A549 (cell line): ENCODE measurements around the gene MYOZ1. TPM values are rescaled to one million over a fixed set of nuclear protein-coding genes. Genes with fewer than 3 reads are reported as not detected.

ENCODE experiments used
- ATAC-seq, 2 experiments: fragments of 200-7000 bp in 1 of 2; fragments of >200 bp in 1 of 2; cut with Nextera tagmentation in 1 of 2; cut with Tn5 transposase in 1 of 2; 3 replicates each; pipeline versions ENCODE4 v1.8.0 to v1.9.1; 2018 to 2020; ENCODE audit warnings: mild to moderate bottlenecking in 1 of 2, moderate library complexity in 1 of 2
- CTCF ChIA-PET: fragments of 300-600 bp; sonication (Branson Sonifier 250); formaldehyde crosslinking; extraction: SDS; loops from one replicate; lab custom pipeline; 2021; ENCODE audit warnings: antibody characterized with exemption, inconsistent platforms; lab: Yijun Ruan, JAX
- POLR2A ChIA-PET: fragments of 350-600 bp; formaldehyde crosslinking; extraction: SDS; loops from one replicate; lab custom pipeline; 2021; ENCODE audit warnings: antibody characterized with exemption, inconsistent platforms; lab: Yijun Ruan, JAX
- DNase-seq, 2 experiments: peaks; one replicate each; pipeline versions ENCODE4 v3.0.0 to v3.0.0-alpha.2; 2011 to 2016; ENCODE audit warnings: low read depth in 1 of 2, low spot score in 1 of 2
- FAIRE-seq: peaks from 2 replicates; lab custom pipeline; 2011; peaks lifted over from hg19 to GRCh38; lab: Jason Lieb, UNC
- H3K27ac ChIP-seq, 2 experiments: fragments of >200 bp; sonication (Bioruptor Twin); formaldehyde crosslinking; 3 replicates each; pipeline ENCODE4 v1.5.1; 2016 to 2017
- H3K4me1 ChIP-seq: fragments of >200 bp; sonication (Bioruptor Twin); formaldehyde crosslinking; 3 replicates; pipeline ENCODE4 v1.6.1; 2016
- H3K4me2 ChIP-seq: fragments of >200 bp; sonication (Bioruptor Twin); formaldehyde crosslinking; 3 replicates; pipeline ENCODE4 v1.6.1; 2016
- H3K4me3 ChIP-seq: fragments of >200 bp; sonication (Bioruptor Twin); formaldehyde crosslinking; 3 replicates; pipeline ENCODE4 v1.5.1; 2016
- H3K9me3 ChIP-seq: fragments of >200 bp; sonication (Bioruptor Twin); formaldehyde crosslinking; 3 replicates; pipeline ENCODE4 v1.6.1; 2016
- BCL3 ChIP-seq: fragments of >200 bp; sonication (Bioruptor Twin); formaldehyde crosslinking; IDR thresholded peaks from 3 replicates; pipeline ENCODE4 v1.6.1; 2016
- BHLHE40 ChIP-seq: IDR thresholded peaks from 2 replicates; pipeline ENCODE4 v1.6.1; 2012; ENCODE audit warnings: low read depth, low read length, inconsistent platforms
- CTCF ChIP-seq: fragments of >200 bp; sonication (Bioruptor Twin); formaldehyde crosslinking; IDR thresholded peaks from 3 replicates; pipeline ENCODE4 v1.5.1; 2016
- E2F6 ChIP-seq: IDR thresholded peaks from 2 replicates; pipeline ENCODE4 v1.6.1; 2012; ENCODE audit warnings: low read depth, borderline replicate concordance
- EHF ChIP-seq: fragments of 250-450 bp; sonication (Bioruptor Pico); IDR thresholded peaks from 2 replicates; pipeline ENCODE4 v1.5.0; 2020; ENCODE audit warnings: mild to moderate bottlenecking
- ELK1 ChIP-seq: fragments of 150-350 bp; IDR thresholded peaks from 2 replicates; pipeline ENCODE4 v1.6.1; 2014; ENCODE audit warnings: low read depth, mild to moderate bottlenecking, low read length
- FOSB ChIP-seq: fragments of 250-450 bp; sonication (Bioruptor Pico); IDR thresholded peaks from 2 replicates; pipeline ENCODE4 v1.5.0; 2020; ENCODE audit warnings: mild to moderate bottlenecking, moderate library complexity
- FOXS1 ChIP-seq: fragments of 250-450 bp; sonication (Bioruptor Pico); IDR thresholded peaks from 2 replicates; pipeline ENCODE4 v1.5.0; 2020; ENCODE audit warnings: mild to moderate bottlenecking, moderate library complexity
- GATA3 ChIP-seq: IDR thresholded peaks from 2 replicates; pipeline ENCODE4 v1.6.1; 2012; ENCODE audit warnings: borderline replicate concordance
- HES2 ChIP-seq: fragments of >200 bp; sonication (Bioruptor Twin); formaldehyde crosslinking; IDR thresholded peaks from 2 replicates; pipeline ENCODE4 v1.6.1; 2016
- HEYL ChIP-seq: fragments of 250-450 bp; sonication (Bioruptor Pico); IDR thresholded peaks from 2 replicates; pipeline ENCODE4 v1.8.0; 2021; ENCODE audit warnings: mild to moderate bottlenecking, moderate library complexity
- HOXA7 ChIP-seq: fragments of 250-450 bp; sonication (Bioruptor Pico); IDR thresholded peaks from 2 replicates; pipeline ENCODE4 v1.5.0; 2020; ENCODE audit warnings: mild to moderate bottlenecking, moderate library complexity
- HOXB5 ChIP-seq: fragments of 250-450 bp; sonication (Bioruptor Pico); IDR thresholded peaks from 2 replicates; pipeline ENCODE4 v1.5.0; 2020; ENCODE audit warnings: mild to moderate bottlenecking, moderate library complexity
- JUNB ChIP-seq: fragments of >200 bp; sonication (Bioruptor Twin); formaldehyde crosslinking; IDR thresholded peaks from 2 replicates; pipeline ENCODE4 v1.6.1; 2016
- MAFK ChIP-seq: fragments of 450-650 bp; IDR thresholded peaks from 2 replicates; pipeline ENCODE4 v1.6.1; 2014; ENCODE audit not compliant: partially characterized antibody
- MAZ ChIP-seq: fragments of 150-350 bp; IDR thresholded peaks from 2 replicates; pipeline ENCODE4 v1.6.1; 2014; ENCODE audit warnings: antibody characterized with exemption, low read depth, low read length, borderline replicate concordance
- NR3C1 ChIP-seq: fragments of >200 bp; sonication (Bioruptor Twin); formaldehyde crosslinking; IDR thresholded peaks from 3 replicates; pipeline ENCODE4 v1.6.1; 2017
- PHF8 ChIP-seq: fragments of 200-600 bp; sonication (generic); IDR thresholded peaks from 2 replicates; pipeline ENCODE4 v1.6.1; 2016; ENCODE audit warnings: low read depth, mild to moderate bottlenecking, antibody characterized with exemption, moderate library complexity, borderline replicate concordance
- POLR2A ChIP-seq: IDR thresholded peaks from 2 replicates; pipeline ENCODE4 v1.6.1; 2012; ENCODE audit warnings: mild to moderate bottlenecking, low read length
- POLR2AphosphoS2 ChIP-seq: conservative IDR thresholded peaks from 2 replicates; pipeline ENCODE4 v1.6.1; 2012; ENCODE audit warnings: low read length, improper control_type of control experiment, inconsistent platforms
- RAD21 ChIP-seq, 2 experiments: fragments of >200 bp in 1 of 2; sonication (Bioruptor Twin) in 1 of 2; formaldehyde crosslinking in 1 of 2; IDR thresholded peaks in 1 of 2; conservative IDR thresholded peaks in 1 of 2; 2 replicates in 1 of 2; 3 replicates in 1 of 2; pipeline ENCODE4 v1.6.1; 2012 to 2018; ENCODE audit warnings: inconsistent platforms in 1 of 2
- RARB ChIP-seq: fragments of 250-450 bp; sonication (Bioruptor Pico); IDR thresholded peaks from 2 replicates; pipeline ENCODE4 v1.8.0; 2021; ENCODE audit warnings: mild to moderate bottlenecking, moderate library complexity
- RCOR1 ChIP-seq: fragments of 150-350 bp; IDR thresholded peaks from 2 replicates; pipeline ENCODE4 v1.6.1; 2014; ENCODE audit warnings: antibody characterized with exemption, low read length, low read depth
- REST ChIP-seq: fragments of 200-600 bp; sonication (generic); IDR thresholded peaks from 2 replicates; pipeline ENCODE4 v1.6.1; 2016; ENCODE audit warnings: antibody characterized with exemption, mild to moderate bottlenecking, moderate library complexity
- TFCP2L1 ChIP-seq: fragments of 250-450 bp; sonication (Bioruptor Pico); IDR thresholded peaks from 2 replicates; pipeline ENCODE4 v1.5.0; 2021; ENCODE audit warnings: mild to moderate bottlenecking
- ZFP36 ChIP-seq: fragments of 450-650 bp; IDR thresholded peaks from 2 replicates; pipeline ENCODE4 v1.6.1; 2014; ENCODE audit warnings: borderline replicate concordance; ENCODE audit not compliant: partially characterized antibody
- ZSCAN20 ChIP-seq: fragments of 250-450 bp; sonication (Bioruptor Pico); IDR thresholded peaks from 2 replicates; pipeline ENCODE4 v1.8.0; 2022; ENCODE audit warnings: mild to moderate bottlenecking, moderate library complexity
- WGBS: methylation state at CpG from one replicate; pipeline ENCODE4 v1.1.6; 2017; ENCODE audit errors: missing lambda C conversion rate; 5-methylcytosine and 5-hydroxymethylcytosine counted together
- polyA plus RNA-seq, 4 experiments: library from polyadenylated mRNA; depleted of rRNA in 3 of 4; stranded (reverse); fragments of >200 nt; fragmentation: RNase III in 1 of 4; extraction: RNeasy Plus Mini Kit Qiagen cat#74134 plus additional on column Dnase treatment in 1 of 4; gene quantifications; 2 replicates in 3 of 4; 3 replicates in 1 of 4; pipeline ENCODE4 v1.2.3, GENCODE V29; 2011 to 2017

Gene MYOZ1
- polyA plus RNA-seq, 2 of the 4 experiments (the other 2 are of a cell fraction): 0.04 TPM; not detected in 1

- Histone ChIP-seq H3K4me1 (no peaks in the 10 kb centered on the region), H3K27ac (no peak overlapping the region)
- ATAC-seq (no peak), FAIRE-seq (no peak)
- TF ChIP-seq TFCP2L1 (CRISPR knock-in tag): no peak
- no peak for TF ChIP-seq HES2
- TF ChIP-seq POLR2AphosphoS2: no peak
- no peak for TF ChIP-seq HEYL (CRISPR knock-in tag)
- TF ChIP-seq FOSB (CRISPR knock-in tag): no peak
- TF ChIP-seq EHF (CRISPR knock-in tag): no peak
- TF ChIP-seq GATA3: no peak
- no peak for TF ChIP-seq PHF8
- no peak for TF ChIP-seq HOXA7 (CRISPR knock-in tag)
- no peak for TF ChIP-seq BHLHE40
- TF ChIP-seq NR3C1: no peak
- no peak for TF ChIP-seq CTCF
- TF ChIP-seq, all 56 proteins: peak for 0
- DNase-seq: no peak
- ChIA-PET CTCF (interaction anchor here (0.6 to 15.6 kb wide), 2 partner anchors 61 to 115 kb away, joined by 4 to 378 read pairs; no protein-coding TSS in a partner anchor), POLR2A (no interaction called here)
- Histone ChIP-seq H3K9me3 (no peaks in the 10 kb centered on the region), H3K4me2 (no peak overlapping the region), H3K4me3 (no peak overlapping the region)
- WGBS: 82% methylated on average over 16 of the region's 32 CpGs
Measured at GRCh38 chr10:73647211-73647874, 6.1 kb upstream of the MYOZ1 start.

- DNase-seq: no peak
- 89% methylated on average over 8 of the region's 9 CpGs for WGBS
- TF ChIP-seq ELK1: no peak
- no peak for TF ChIP-seq REST
- no peak for TF ChIP-seq RAD21 (conservative IDR thresholded peaks at IDR 0.05 in 1 of 2, IDR thresholded peaks at IDR 0.05 in 1 of 2)
- TF ChIP-seq ZFP36: no peak
- TF ChIP-seq JUNB: no peak
- no peak for TF ChIP-seq FOXS1 (CRISPR knock-in tag)
- TF ChIP-seq RCOR1: no peak
- no peak for TF ChIP-seq GATA3
- no peak for TF ChIP-seq POLR2A
- no peak for TF ChIP-seq HOXB5 (CRISPR knock-in tag)
- TF ChIP-seq MAZ: no peak
- TF ChIP-seq BCL3: no peak
- no peak for TF ChIP-seq MAFK
- TF ChIP-seq RARB (CRISPR knock-in tag): no peak
- no peak for TF ChIP-seq NR3C1
- no peak for TF ChIP-seq E2F6
- no peak for TF ChIP-seq ZSCAN20 (CRISPR knock-in tag)
Measured at GRCh38 chr10:73646598-73647041, 5.3 kb upstream of the MYOZ1 start.

More at GRCh38 chr10:73646598-73647041, 5.3 kb upstream of the MYOZ1 start:
- no peak overlapping the region for H3K4me3 ChIP-seq
- ATAC-seq: no peak
- no peak overlapping the region for H3K27ac ChIP-seq
- no peak overlapping the region for H3K4me2 ChIP-seq
- H3K9me3 ChIP-seq: no peaks in the 10 kb centered on the region
- ChIA-PET POLR2A (no interaction called here), CTCF (interaction anchor here (0.7 to 15.6 kb wide), 4 partner anchors 19 to 125 kb away, joined by 3 to 378 read pairs (median 29); no protein-coding TSS in a partner anchor)
- no peak for FAIRE-seq
- no peaks in the 10 kb centered on the region for H3K4me1 ChIP-seq
